ENCODE data around the gene CLCNKA.

GRCh38 chr1:16043521-16043920 lies 21.7 kb downstream of the CLCNKA start, which contains the start of gene CLCNKB:
- TF ChIP-seq CTCF (IDR thresholded peaks at IDR 0.05 in 4 of 5, conservative IDR thresholded peaks at IDR 0.05 in 1 of 5) (no peak), POLR2A (IDR thresholded peaks at IDR 0.05) (no peak)

Measured in gastrocnemius medialis (tissue), 4 donors.